HepG2 (cell line): ENCODE results near the gene TXNDC2. TPM values are rescaled to one million over a fixed set of nuclear protein-coding genes. Genes with fewer than 3 reads are reported as not detected.
A peak's percentile ranks its signal among the peaks of the same experiment; 100 is the strongest.

Source experiments
- GTF3A ChIP-seq: sonication (generic); formaldehyde crosslinking; conservative IDR thresholded peaks from 2 replicates; pipeline ENCODE4 v1.4.0; 2020; ENCODE audit warnings: mild to moderate bottlenecking, missing genetic modification reagents
- JUNB ChIP-seq: sonication (generic); formaldehyde crosslinking; IDR thresholded peaks from 2 replicates; pipeline ENCODE4 v1.8.0; 2022; ENCODE audit warnings: missing genetic modification reagents, mild to moderate bottlenecking, borderline replicate concordance
- MEIS2 ChIP-seq: sonication (generic); formaldehyde crosslinking; IDR thresholded peaks from 2 replicates; pipeline ENCODE4 v1.9.0; 2021; ENCODE audit warnings: mild to moderate bottlenecking, missing genetic modification reagents
- PPARG ChIP-seq: conservative IDR thresholded peaks from 2 replicates; pipeline ENCODE4 v1.6.1; 2016; ENCODE audit warnings: missing biosample characterization, missing genetic modification reagents
- SAP130 ChIP-seq: IDR thresholded peaks from 2 replicates; pipeline ENCODE4 v1.6.1; 2016; ENCODE audit warnings: low read depth
- ZNF543 ChIP-seq: sonication (generic); formaldehyde crosslinking; IDR thresholded peaks from 2 replicates; pipeline ENCODE4 v1.4.0; 2020; ENCODE audit warnings: mild to moderate bottlenecking, missing genetic modification reagents
- ZNF644 ChIP-seq: IDR thresholded peaks from 2 replicates; pipeline ENCODE4 v1.6.1; 2016; ENCODE audit warnings: low read depth
- polyA plus RNA-seq, 8 experiments: library from polyadenylated mRNA; depleted of rRNA in 3 of 8; stranded (reverse) in 7 of 8; unstranded in 1 of 8; fragments of >200 nt; fragmentation: Illumina TruSeq in 4 of 8; extraction: Trizol in 4 of 8; gene quantifications; 2 replicates each; pipeline versions ENCODE4 v1.2.1 to v1.2.3, GENCODE V29; 2011 to 2016; ENCODE audit warnings: low read depth in 4 of 8, missing spikeins in 1 of 8, mixed read lengths in 1 of 8; ENCODE audit not compliant: insufficient read depth in 1 of 8
- total RNA-seq, 5 experiments: library from RNA; depleted of rRNA; stranded (reverse); fragments of >200 nt; fragmentation: Illumina TruSeq; extraction: Trizol; gene quantifications; 2 replicates each; pipeline ENCODE4 v1.2.3, GENCODE V29; 2016; ENCODE audit warnings: low read depth in 1 of 5
- TF ChIP-seq, protein P1 (sequence below): IDR thresholded peaks from 2 replicates; pipeline ENCODE4 v1.6.1; 2018; ENCODE audit warnings: missing genetic modification reagents
- TF ChIP-seq, protein P2 (sequence below): sonication (generic); formaldehyde crosslinking; IDR thresholded peaks from 2 replicates; pipeline ENCODE4 v1.5.0; 2020; ENCODE audit warnings: mild to moderate bottlenecking, missing genetic modification reagents, borderline replicate concordance
- TF ChIP-seq, protein P3 (sequence below): sonication (generic); formaldehyde crosslinking; IDR thresholded peaks from 2 replicates; pipeline ENCODE4 v1.4.0; 2020; ENCODE audit warnings: missing genetic modification reagents
- TF ChIP-seq, protein P4 (sequence below): sonication (generic); formaldehyde crosslinking; IDR thresholded peaks from 2 replicates; pipeline ENCODE4 v1.4.0; 2020; ENCODE audit warnings: mild to moderate bottlenecking, missing genetic modification reagents
- TF ChIP-seq, protein P5 (sequence below): sonication (generic); formaldehyde crosslinking; IDR thresholded peaks from 2 replicates; pipeline ENCODE4 v1.5.1; 2020; ENCODE audit warnings: mild to moderate bottlenecking, missing genetic modification reagents
- TF ChIP-seq, protein P6 (sequence below): sonication (generic); formaldehyde crosslinking; IDR thresholded peaks from 2 replicates; pipeline ENCODE4 v1.4.0; 2020; ENCODE audit warnings: mild to moderate bottlenecking, missing genetic modification reagents, borderline replicate concordance

TXNDC2 gene
- total and polyA plus RNA-seq, 2 of the 13 experiments (the other 11 are each of a cell fraction or from before 2014, with no cell fraction given), result not detected

DNA sequence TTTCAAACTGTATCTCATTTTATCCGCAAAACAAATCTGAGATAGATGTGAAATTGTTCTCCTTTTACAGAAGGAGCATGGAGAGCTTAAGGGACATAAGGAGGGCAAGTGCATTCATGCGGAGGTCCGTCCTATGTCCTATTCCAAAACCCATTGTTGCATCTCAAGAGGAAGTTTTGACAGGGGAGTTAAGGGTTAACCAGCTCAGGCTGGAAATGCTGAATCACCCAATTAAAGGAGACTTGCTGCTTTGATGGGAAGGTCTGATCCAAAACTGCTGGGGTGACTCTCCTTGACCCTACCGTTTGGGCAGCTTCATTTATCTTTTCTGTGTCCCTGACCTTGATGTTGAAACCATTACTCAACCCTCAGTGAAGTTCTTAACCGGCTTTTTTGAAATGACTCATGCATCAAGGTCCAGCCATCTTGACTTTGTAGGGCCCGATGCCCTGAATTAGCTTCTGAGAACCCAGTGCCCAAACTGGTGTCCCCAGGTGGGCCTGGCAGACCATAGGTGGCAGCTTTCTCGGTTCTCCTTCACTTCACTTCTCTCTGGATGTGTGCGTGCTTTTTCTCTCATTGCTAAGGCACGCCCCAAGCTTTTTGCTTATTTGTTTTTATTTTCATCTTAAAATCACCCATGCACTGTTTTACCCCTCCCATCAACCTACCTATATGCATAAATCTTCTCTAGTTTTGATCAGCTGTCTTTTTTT lies 15.9 kb upstream of the TXNDC2 start (continued):
- TF ChIP-seq GTF3A (CRISPR knock-in tag) (no peak), MEIS2 (CRISPR knock-in tag) (peak; percentile 51; the same call in 1 of the 2 replicates), PPARG (CRISPR knock-in tag) (0 out of 2 replicates have a peak, but pooled peaks have one; percentile 44), JUNB (CRISPR knock-in tag) (peak; percentile 80; the same call in 1 of the 2 replicates), ZNF543 (CRISPR knock-in tag) (0 out of 2 replicates have a peak, but pooled peaks have one; percentile 34), ZNF644 (peak; percentile 83), SAP130 (CRISPR knock-in tag) (peak; percentile 70; the same call in 1 of the 2 replicates)
- TF ChIP-seq, protein P1, sequence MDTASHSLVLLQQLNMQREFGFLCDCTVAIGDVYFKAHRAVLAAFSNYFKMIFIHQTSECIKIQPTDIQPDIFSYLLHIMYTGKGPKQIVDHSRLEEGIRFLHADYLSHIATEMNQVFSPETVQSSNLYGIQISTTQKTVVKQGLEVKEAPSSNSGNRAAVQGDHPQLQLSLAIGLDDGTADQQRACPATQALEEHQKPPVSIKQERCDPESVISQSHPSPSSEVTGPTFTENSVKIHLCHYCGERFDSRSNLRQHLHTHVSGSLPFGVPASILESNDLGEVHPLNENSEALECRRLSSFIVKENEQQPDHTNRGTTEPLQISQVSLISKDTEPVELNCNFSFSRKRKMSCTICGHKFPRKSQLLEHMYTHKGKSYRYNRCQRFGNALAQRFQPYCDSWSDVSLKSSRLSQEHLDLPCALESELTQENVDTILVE (CRISPR knock-in tag), result peak; percentile 81
- TF ChIP-seq, protein P2, sequence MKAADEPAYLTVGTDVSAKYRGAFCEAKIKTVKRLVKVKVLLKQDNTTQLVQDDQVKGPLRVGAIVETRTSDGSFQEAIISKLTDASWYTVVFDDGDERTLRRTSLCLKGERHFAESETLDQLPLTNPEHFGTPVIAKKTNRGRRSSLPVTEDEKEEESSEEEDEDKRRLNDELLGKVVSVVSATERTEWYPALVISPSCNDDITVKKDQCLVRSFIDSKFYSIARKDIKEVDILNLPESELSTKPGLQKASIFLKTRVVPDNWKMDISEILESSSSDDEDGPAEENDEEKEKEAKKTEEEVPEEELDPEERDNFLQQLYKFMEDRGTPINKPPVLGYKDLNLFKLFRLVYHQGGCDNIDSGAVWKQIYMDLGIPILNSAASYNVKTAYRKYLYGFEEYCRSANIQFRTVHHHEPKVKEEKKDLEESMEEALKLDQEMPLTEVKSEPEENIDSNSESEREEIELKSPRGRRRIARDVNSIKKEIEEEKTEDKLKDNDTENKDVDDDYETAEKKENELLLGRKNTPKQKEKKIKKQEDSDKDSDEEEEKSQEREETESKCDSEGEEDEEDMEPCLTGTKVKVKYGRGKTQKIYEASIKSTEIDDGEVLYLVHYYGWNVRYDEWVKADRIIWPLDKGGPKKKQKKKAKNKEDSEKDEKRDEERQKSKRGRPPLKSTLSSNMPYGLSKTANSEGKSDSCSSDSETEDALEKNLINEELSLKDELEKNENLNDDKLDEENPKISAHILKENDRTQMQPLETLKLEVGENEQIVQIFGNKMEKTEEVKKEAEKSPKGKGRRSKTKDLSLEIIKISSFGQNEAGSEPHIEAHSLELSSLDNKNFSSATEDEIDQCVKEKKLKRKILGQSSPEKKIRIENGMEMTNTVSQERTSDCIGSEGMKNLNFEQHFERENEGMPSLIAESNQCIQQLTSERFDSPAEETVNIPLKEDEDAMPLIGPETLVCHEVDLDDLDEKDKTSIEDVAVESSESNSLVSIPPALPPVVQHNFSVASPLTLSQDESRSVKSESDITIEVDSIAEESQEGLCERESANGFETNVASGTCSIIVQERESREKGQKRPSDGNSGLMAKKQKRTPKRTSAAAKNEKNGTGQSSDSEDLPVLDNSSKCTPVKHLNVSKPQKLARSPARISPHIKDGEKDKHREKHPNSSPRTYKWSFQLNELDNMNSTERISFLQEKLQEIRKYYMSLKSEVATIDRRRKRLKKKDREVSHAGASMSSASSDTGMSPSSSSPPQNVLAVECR, result peak; percentile 29; the same call in 1 of the 2 replicates
- TF ChIP-seq, protein P3, sequence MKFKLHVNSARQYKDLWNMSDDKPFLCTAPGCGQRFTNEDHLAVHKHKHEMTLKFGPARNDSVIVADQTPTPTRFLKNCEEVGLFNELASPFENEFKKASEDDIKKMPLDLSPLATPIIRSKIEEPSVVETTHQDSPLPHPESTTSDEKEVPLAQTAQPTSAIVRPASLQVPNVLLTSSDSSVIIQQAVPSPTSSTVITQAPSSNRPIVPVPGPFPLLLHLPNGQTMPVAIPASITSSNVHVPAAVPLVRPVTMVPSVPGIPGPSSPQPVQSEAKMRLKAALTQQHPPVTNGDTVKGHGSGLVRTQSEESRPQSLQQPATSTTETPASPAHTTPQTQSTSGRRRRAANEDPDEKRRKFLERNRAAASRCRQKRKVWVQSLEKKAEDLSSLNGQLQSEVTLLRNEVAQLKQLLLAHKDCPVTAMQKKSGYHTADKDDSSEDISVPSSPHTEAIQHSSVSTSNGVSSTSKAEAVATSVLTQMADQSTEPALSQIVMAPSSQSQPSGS (CRISPR knock-in tag), result peak; percentile 71; the same call in 1 of the 2 replicates
- TF ChIP-seq, protein P4, sequence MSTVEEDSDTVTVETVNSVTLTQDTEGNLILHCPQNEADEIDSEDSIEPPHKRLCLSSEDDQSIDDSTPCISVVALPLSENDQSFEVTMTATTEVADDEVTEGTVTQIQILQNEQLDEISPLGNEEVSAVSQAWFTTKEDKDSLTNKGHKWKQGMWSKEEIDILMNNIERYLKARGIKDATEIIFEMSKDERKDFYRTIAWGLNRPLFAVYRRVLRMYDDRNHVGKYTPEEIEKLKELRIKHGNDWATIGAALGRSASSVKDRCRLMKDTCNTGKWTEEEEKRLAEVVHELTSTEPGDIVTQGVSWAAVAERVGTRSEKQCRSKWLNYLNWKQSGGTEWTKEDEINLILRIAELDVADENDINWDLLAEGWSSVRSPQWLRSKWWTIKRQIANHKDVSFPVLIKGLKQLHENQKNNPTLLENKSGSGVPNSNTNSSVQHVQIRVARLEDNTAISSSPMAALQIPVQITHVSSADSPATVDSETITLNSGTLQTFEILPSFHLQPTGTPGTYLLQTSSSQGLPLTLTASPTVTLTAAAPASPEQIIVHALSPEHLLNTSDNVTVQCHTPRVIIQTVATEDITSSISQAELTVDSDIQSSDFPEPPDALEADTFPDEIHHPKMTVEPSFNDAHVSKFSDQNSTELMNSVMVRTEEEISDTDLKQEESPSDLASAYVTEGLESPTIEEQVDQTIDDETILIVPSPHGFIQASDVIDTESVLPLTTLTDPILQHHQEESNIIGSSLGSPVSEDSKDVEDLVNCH (CRISPR knock-in tag), result no peak
- TF ChIP-seq, protein P5, sequence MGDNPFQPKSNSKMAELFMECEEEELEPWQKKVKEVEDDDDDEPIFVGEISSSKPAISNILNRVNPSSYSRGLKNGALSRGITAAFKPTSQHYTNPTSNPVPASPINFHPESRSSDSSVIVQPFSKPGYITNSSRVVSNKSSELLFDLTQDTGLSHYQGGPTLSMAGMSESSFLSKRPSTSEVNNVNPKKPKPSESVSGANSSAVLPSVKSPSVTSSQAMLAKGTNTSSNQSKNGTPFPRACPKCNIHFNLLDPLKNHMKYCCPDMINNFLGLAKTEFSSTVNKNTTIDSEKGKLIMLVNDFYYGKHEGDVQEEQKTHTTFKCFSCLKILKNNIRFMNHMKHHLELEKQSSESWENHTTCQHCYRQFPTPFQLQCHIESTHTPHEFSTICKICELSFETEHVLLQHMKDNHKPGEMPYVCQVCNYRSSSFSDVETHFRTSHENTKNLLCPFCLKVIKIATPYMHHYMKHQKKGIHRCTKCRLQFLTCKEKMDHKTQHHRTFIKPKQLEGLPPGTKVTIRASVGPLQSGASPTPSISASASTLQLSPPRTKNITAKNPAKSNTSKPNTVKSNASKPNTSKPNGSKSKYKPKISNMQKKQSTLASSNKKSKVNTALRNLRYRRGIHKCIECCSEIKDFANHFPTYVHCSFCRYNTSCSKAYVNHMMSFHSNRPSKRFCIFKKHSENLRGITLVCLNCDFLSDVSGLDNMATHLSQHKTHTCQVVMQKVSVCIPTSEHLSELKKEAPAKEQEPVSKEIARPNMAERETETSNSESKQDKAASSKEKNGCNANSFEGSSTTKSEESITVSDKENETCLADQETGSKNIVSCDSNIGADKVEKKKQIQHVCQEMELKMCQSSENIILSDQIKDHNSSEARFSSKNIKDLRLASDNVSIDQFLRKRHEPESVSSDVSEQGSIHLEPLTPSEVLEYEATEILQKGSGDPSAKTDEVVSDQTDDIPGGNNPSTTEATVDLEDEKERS, result peak; percentile 62; the same call in 1 of the 2 replicates
- TF ChIP-seq, protein P6, sequence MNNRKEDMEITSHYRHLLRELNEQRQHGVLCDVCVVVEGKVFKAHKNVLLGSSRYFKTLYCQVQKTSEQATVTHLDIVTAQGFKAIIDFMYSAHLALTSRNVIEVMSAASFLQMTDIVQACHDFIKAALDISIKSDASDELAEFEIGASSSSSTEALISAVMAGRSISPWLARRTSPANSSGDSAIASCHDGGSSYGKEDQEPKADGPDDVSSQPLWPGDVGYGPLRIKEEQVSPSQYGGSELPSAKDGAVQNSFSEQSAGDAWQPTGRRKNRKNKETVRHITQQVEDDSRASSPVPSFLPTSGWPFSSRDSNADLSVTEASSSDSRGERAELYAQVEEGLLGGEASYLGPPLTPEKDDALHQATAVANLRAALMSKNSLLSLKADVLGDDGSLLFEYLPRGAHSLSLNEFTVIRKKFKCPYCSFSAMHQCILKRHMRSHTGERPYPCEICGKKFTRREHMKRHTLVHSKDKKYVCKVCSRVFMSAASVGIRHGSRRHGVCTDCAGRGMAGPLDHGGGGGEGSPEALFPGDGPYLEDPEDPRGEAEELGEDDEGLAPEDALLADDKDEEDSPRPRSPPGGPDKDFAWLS (CRISPR knock-in tag), result no peak
